Psoas muscle (tissue), 8 donors: ENCODE measurements around the gene CENPT. TPM values are rescaled to one million over a fixed set of nuclear protein-coding genes. Genes with fewer than 3 reads are reported as not detected.

Experiments
- ATAC-seq, 4 donors: fragments of 200-7000 bp; cut with Tn5 transposase; one replicate each; pipeline ENCODE4 v1.9.1; 2020; ENCODE audit warnings: moderate library complexity in 3 of 4, mild to moderate bottlenecking in 2 of 4
- DNase-seq, 2 donors: peaks; one replicate each; pipeline ENCODE4 v3.0.0-alpha.2; 2020
- H3K27ac ChIP-seq: fragments of 200-600 bp; one replicate; pipeline ENCODE4 v1.8.0; 2022
- H3K27me3 ChIP-seq, 3 donors: fragments of 200-600 bp in 1 of 3; one replicate each; pipeline versions ENCODE4 v1.6.1 to v1.8.0; 2013 to 2022; ENCODE audit warnings: low read length in 2 of 3, mild to moderate bottlenecking in 2 of 3, moderate library complexity in 1 of 3; ENCODE audit not compliant: insufficient read depth in 3 of 3
- H3K36me3 ChIP-seq, 2 donors: fragments of 200-600 bp in 1 of 2; one replicate each; pipeline versions ENCODE4 v1.6.1 to v1.8.0; 2013 to 2022; ENCODE audit warnings: low read depth in 1 of 2, mild to moderate bottlenecking in 1 of 2, moderate library complexity in 1 of 2; ENCODE audit not compliant: insufficient read depth in 1 of 2
- H3K4me1 ChIP-seq: fragments of 200-600 bp; one replicate; pipeline ENCODE4 v1.8.0; 2022
- H3K4me3 ChIP-seq: fragments of 200-600 bp; one replicate; pipeline ENCODE4 v1.8.0; 2022; ENCODE audit warnings: mild to moderate bottlenecking
- H3K9me3 ChIP-seq: fragments of 200-600 bp; one replicate; pipeline ENCODE4 v1.8.0; 2022
- CTCF ChIP-seq: fragments of 200-600 bp; IDR thresholded peaks from one replicate; pipeline ENCODE4 v1.8.0; 2022; ENCODE audit warnings: antibody characterized with exemption
- WGBS, 3 donors: extraction: QIAGEN DNeasy Blood & Tissue Kit; methylation state at CpG; one replicate each; pipeline versions ENCODE4 v1.1.6 to v1.1.7; 2013; 5-methylcytosine and 5-hydroxymethylcytosine counted together
- intact Hi-C, 2 donors: fragments of 100-400 bp; cut with DNase I; formaldehyde crosslinking; loops; one replicate each; pipeline versions ENCODE4 v1.11.0 to v1.14.2; 2022
- polyA plus RNA-seq, 3 donors: library from polyadenylated mRNA; stranded (reverse); fragments of 200-250 nt; gene quantifications; one replicate each; pipeline ENCODE4 v1.2.3, GENCODE V29; 2013
- total RNA-seq, 4 donors: library from RNA; stranded (reverse); fragmentation: NEBNext Ultra II Directional in 2 of 4; extraction: Animal tissue kit (Norgen Biotek cat#: 25700) in 2 of 4; gene quantifications; one replicate each; pipeline versions ENCODE4 v1.2.1 to v1.2.4, GENCODE V29; 2021 to 2023
- donor health status: healthy with polysubstance abuse.
- donor health status: DM: no; HTN: no; CAD: no; lungs with moderate emphysema.
- donor health status: Bipolar disorder and iron deficiency.
- donor health status: healthy.
- donor health status: DM: yes; HTN: yes; CAD: no.
- donor health status: DM: no; HTN: no; CAD: no.
- donor health status: DM: no; HTN: no; CAD: no.
- donor health status: DM: yes; HTN: yes; CAD: no.

Gene CENPT
- total and polyA plus RNA-seq, 7 donors = 13.8 to 26.4 (median 19.9) TPM

- Histone ChIP-seq H3K9me3 (no peaks in the 10 kb centered on the region), H3K4me3 (peak overlapping the region; percentile 100), H3K4me1 (peaks cover 31% of the 10 kb centered on the region), H3K27ac (peak overlapping the region; percentile 87), H3K27me3 (no peaks in the 10 kb centered on the region), H3K36me3 (peaks cover 4 to 65% of the 10 kb centered on the region in 2 donors)
- intact Hi-C loops = no loop called here
- 36 to 44% (median 39%) methylated on average over 3 of the region's 3 CpGs for WGBS, 3 donors
- DNase-seq = no peak
- no peak for TF ChIP-seq CTCF
- no peak for ATAC-seq
These were observed 26.9 kb upstream of the CENPT start for GRCh38 chr16:67874372-67874771.

- Histone ChIP-seq H3K4me3 (peak overlapping the region; percentile 100), H3K4me1 (peaks cover 30% of the 10 kb centered on the region), H3K27ac (peak overlapping the region; percentile 87), H3K9me3 (no peaks in the 10 kb centered on the region), H3K36me3 (peaks cover 2 to 65% of the 10 kb centered on the region in 2 donors), H3K27me3 (no peaks in the 10 kb centered on the region)
- DNase-seq (no peak), ATAC-seq (peak in 3 of 4 donors; percentile 8 to 31 (median 18))
- TF ChIP-seq CTCF = no peak
- 11 to 12% (median 11%) methylated on average over 23 of the region's 23 CpGs for WGBS, 3 donors
- intact Hi-C loops = no loop called here
These were observed 26.2 kb upstream of the CENPT start for GRCh38 chr16:67873435-67874370.

- intact Hi-C loops = no loop called here
- Histone ChIP-seq H3K4me1 (peaks cover 30% of the 10 kb centered on the region), H3K36me3 (peaks cover 5 to 65% of the 10 kb centered on the region in 2 donors), H3K4me3 (peak within 1 kb of the TSS; percentile 100), H3K9me3 (no peaks in the 10 kb centered on the region), H3K27me3 (no peaks in the 10 kb centered on the region), H3K27ac (peak within 1 kb of the TSS; percentile 87)
- peak; percentile 89 to 94 for DNase-seq
- peak; percentile 90 to 95 (median 94) for ATAC-seq
- 1 to 2% (median 1%) methylated on average over 45 to 72 of the region's 72 CpGs for WGBS, 3 donors
- TF ChIP-seq CTCF = no peak
These were observed 25.3 kb upstream of the CENPT start, which contains the start of gene EDC4 for GRCh38 chr16:67872631-67873434. TSS of gene EDC4 (plus strand) at chr16:67873052. CDS start at chr16:67873262, 210 bp downstream.

GRCh38 chr16:67872131-67872630 lies 24.7 kb upstream of the CENPT start:
- no peak for DNase-seq
- peaks cover 30% of the 10 kb centered on the region for H3K4me1 ChIP-seq
- 49 to 64% (median 59%) methylated on average over 2 of the region's 2 CpGs for WGBS, 3 donors
- intact Hi-C loops = no loop called here
- no peaks in the 10 kb centered on the region for H3K27me3 ChIP-seq
- peak overlapping the region; percentile 100 for H3K4me3 ChIP-seq
- H3K9me3 ChIP-seq = no peaks in the 10 kb centered on the region
- ATAC-seq = peak in 1 of 4 donors; percentile 5
- peaks cover 2 to 65% of the 10 kb centered on the region in 2 donors for H3K36me3 ChIP-seq
- no peak for TF ChIP-seq CTCF
- peak overlapping the region; percentile 87 for H3K27ac ChIP-seq
